ENCODE results near the gene CFH. TPM values are rescaled to one million over a fixed set of nuclear protein-coding genes. Genes with fewer than 3 reads are reported as not detected.
"Not testable (repeated sequence)": the region's sequence is repeated elsewhere in the genome, so short reads cannot be mapped to it uniquely, and the experiment has no call there.

CFH gene
- total and polyA plus RNA-seq, 8 donors, result 3.3 to 25.7 (median 7.4) TPM

DNA sequence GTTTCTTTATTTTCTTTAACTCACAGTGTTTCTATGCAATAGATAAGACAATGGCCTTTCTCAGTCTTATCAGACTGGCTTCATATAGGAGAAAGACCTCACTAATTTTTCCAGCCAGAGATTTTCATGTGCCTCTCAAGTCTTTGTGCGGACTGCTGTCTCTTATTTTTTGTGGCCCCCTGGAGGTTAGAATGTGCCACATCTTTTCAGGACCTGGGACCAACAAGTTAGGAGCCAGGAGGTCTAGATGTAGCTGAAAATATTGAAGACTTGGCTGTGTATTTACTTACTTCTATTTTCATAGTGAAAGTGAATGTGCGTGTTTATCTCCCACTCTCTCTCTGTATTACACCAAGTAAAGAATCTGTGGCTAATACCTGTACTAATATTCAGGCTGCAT lies 80.7 kb downstream of the CFH start:
- H3K4me1 ChIP-seq, result no peaks in the 10 kb centered on the region
- FAIRE-seq, result no peak
- intact Hi-C loops (cut with DNase I), result no loop called here
- H3K27ac ChIP-seq, result no peak overlapping the region
- no peaks in the 10 kb centered on the region for H3K9me3 ChIP-seq
- no peak overlapping the region for H3K4me3 ChIP-seq
- no peaks in the 10 kb centered on the region for H3K27me3 ChIP-seq
- TF ChIP-seq, protein P1, sequence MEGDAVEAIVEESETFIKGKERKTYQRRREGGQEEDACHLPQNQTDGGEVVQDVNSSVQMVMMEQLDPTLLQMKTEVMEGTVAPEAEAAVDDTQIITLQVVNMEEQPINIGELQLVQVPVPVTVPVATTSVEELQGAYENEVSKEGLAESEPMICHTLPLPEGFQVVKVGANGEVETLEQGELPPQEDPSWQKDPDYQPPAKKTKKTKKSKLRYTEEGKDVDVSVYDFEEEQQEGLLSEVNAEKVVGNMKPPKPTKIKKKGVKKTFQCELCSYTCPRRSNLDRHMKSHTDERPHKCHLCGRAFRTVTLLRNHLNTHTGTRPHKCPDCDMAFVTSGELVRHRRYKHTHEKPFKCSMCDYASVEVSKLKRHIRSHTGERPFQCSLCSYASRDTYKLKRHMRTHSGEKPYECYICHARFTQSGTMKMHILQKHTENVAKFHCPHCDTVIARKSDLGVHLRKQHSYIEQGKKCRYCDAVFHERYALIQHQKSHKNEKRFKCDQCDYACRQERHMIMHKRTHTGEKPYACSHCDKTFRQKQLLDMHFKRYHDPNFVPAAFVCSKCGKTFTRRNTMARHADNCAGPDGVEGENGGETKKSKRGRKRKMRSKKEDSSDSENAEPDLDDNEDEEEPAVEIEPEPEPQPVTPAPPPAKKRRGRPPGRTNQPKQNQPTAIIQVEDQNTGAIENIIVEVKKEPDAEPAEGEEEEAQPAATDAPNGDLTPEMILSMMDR (IDR thresholded peaks at IDR 0.05), result peak in 1 of 4 donors; percentile 3
- no peak for ATAC-seq
- no peak for DNase-seq
- 70 to 83% methylated on average over 2 of the region's 2 CpGs for WGBS, 2 donors
- no peaks in the 10 kb centered on the region for H3K36me3 ChIP-seq

DNA sequence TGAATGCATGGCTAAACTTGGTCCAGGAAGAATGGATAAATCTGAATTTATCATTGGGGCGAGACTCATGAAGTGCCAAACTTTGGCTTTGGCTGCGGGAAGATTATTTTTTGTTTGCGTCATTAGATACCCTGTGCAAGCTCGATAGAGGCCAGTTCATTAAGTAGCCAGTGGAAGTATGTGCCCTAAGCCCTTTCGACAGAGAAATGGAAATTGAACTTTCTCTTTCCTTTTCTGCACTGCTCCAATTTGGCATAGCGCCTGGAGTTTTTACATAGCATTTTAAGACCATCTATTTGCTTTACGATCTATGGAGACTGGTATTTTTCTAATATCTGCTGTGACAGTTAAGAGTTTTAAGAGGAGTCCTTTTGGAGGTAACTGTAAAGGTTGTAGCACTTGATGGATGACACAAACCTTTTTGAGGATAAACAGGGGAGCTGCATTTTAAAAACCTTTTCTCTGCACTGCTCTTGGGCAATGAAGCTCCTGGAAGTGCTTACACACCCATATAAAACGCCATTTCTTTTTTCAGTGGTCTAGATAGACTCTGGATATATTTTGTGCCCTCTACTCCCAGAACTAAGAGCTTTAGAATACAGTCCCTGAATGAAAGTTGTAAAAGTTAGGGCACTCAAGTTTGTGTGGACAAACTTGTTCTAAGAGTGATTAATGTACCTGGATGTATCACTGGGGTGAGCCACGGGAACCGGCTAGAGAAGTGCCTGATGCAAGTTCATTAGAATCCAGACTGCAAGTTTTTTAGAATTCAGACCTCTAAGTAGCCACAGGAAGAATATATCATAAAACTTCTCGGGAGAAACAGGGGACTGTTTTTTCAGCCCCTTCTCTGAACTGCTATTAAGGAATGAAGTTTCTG lies 81.5 kb downstream of the CFH start:
- DNase-seq, result peak in 1 of 6 donors; percentile 1

DNA sequence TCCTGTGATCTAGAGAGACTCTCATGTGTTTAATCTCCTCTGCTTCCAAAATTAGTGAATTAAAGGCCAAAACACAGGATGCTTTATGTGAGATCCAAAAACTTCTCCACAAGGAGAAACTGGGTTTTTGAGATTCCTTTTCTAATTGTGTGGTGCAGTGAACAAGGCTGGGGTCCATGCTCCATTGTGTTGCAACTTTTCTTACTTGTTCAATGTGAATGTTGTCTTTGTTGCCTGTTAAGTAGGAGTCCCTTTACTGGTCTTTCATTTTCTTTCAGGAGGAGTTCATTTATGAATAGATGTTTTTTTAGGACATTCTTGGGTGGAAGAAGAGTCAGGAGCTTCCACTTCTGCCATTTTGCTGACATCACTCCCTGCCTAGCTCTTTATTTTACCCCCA lies 82.2 kb downstream of the CFH start:
- H3K27ac ChIP-seq, result no peak overlapping the region
- H3K4me1 ChIP-seq, result no peaks in the 10 kb centered on the region
- TF ChIP-seq, protein P1 (IDR thresholded peaks at IDR 0.05), result no peak
- intact Hi-C loops (cut with DNase I), result no loop called here
- FAIRE-seq (no peak), ATAC-seq (no peak), DNase-seq (no peak)
- H3K36me3 ChIP-seq, result no peaks in the 10 kb centered on the region
- no peaks in the 10 kb centered on the region for H3K27me3 ChIP-seq
- H3K4me3 ChIP-seq, result no peak overlapping the region
- H3K9me3 ChIP-seq, result no peaks in the 10 kb centered on the region

More for the DNA sequence above, 81.5 kb downstream of the CFH start:
- H3K27me3 ChIP-seq, result no peaks in the 10 kb centered on the region
- no peak for FAIRE-seq
- H3K4me3 ChIP-seq, result no peak overlapping the region
- H3K9me3 ChIP-seq, result no peaks in the 10 kb centered on the region
- H3K4me1 ChIP-seq, result no peaks in the 10 kb centered on the region
- TF ChIP-seq, protein P1 (IDR thresholded peaks at IDR 0.05), result peak in 1 of 4 donors; percentile 0
- intact Hi-C loops (cut with DNase I), result no loop called here
- no peak overlapping the region for H3K27ac ChIP-seq
- no peaks in the 10 kb centered on the region for H3K36me3 ChIP-seq
- 51 to 60% methylated on average over 11 of the region's 11 CpGs for WGBS, 2 donors
- no peak for ATAC-seq

DNA sequence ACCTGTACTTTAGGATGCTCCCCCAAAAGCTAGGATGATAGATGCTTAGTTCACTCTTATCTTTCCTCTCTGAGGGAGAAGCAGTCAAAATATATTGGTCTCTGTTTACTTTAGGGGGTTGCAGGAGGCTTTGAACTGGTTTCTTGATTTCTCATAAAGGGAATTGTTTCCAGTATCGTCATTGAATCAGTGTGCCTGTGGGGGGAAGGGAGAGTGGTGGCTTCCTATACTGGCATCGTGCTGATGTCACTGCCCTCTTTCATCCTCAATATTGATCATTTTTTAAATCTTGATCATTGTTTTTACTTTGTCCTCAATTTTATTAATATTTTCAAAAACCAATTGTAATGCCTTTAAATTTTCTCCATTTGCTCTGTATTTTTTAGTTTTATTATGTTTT lies 82.6 kb downstream of the CFH start:
- Histone ChIP-seq H3K36me3 (no peaks in the 10 kb centered on the region), H3K27me3 (no peaks in the 10 kb centered on the region), H3K9me3 (no peaks in the 10 kb centered on the region), H3K4me1 (no peaks in the 10 kb centered on the region), H3K27ac (no peak overlapping the region), H3K4me3 (no peak overlapping the region)
- FAIRE-seq, result no peak
- no peak for ATAC-seq
- no peak for DNase-seq
- intact Hi-C loops (cut with DNase I), result no loop called here
- TF ChIP-seq, protein P1 (IDR thresholded peaks at IDR 0.05), result no peak
- 47 to 62% methylated on average over 2 of the region's 2 CpGs for WGBS, 2 donors

DNA sequence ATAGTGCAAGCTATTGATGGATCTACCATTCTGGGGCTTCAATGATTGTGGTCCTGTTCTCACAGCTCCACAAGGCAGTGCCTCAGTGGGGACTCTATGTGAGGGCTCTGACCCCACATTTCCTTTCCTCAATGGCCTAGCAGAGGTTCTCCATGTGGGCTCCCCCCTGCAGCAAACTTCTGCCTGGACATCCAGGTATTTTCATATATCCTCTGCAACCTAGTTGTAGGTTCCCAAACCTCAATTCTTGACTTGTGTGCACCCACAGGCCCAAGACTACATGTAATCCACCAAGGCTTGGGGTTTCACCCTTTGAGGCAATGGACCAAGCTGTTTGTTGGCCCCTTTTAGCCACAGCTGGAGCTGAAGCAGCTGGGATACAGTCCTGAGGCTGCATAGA lies 86.9 kb downstream of the CFH start:
- no peak for DNase-seq
- no peaks in the 10 kb centered on the region for H3K36me3 ChIP-seq
- TF ChIP-seq, protein P1 (IDR thresholded peaks at IDR 0.05), result no peak
- intact Hi-C loops (cut with DNase I), result no loop called here
- H3K27me3 ChIP-seq, result no peaks in the 10 kb centered on the region
- H3K27ac ChIP-seq, result no peak overlapping the region
- no peak for FAIRE-seq
- H3K4me3 ChIP-seq, result no peak overlapping the region
- no peaks in the 10 kb centered on the region for H3K9me3 ChIP-seq
- ATAC-seq, result no peak
- no peaks in the 10 kb centered on the region for H3K4me1 ChIP-seq

DNA sequence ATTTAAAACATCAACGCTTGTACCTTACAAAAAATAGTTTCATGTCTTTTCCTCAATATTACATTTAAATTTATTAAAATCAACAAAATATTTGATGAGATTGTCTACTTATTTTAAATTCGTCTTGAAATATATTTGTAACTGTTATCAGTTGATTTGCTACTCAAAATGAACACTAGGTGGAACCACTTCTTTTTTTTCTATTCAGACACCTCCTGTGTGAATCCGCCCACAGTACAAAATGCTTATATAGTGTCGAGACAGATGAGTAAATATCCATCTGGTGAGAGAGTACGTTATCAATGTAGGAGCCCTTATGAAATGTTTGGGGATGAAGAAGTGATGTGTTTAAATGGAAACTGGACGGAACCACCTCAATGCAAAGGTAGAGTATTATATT lies 91.4 kb downstream of the CFH start:
- H3K36me3 ChIP-seq; DNase-seq; H3K4me3 ChIP-seq; H3K9me3 ChIP-seq; H3K27ac ChIP-seq; H3K27me3 ChIP-seq; ATAC-seq; intact Hi-C loops (cut with DNase I); H3K4me1 ChIP-seq: not testable (repeated sequence)
- FAIRE-seq, result peak; percentile 80
- 17 to 24% methylated on average over 6 of the region's 6 CpGs for WGBS, 2 donors

DNA sequence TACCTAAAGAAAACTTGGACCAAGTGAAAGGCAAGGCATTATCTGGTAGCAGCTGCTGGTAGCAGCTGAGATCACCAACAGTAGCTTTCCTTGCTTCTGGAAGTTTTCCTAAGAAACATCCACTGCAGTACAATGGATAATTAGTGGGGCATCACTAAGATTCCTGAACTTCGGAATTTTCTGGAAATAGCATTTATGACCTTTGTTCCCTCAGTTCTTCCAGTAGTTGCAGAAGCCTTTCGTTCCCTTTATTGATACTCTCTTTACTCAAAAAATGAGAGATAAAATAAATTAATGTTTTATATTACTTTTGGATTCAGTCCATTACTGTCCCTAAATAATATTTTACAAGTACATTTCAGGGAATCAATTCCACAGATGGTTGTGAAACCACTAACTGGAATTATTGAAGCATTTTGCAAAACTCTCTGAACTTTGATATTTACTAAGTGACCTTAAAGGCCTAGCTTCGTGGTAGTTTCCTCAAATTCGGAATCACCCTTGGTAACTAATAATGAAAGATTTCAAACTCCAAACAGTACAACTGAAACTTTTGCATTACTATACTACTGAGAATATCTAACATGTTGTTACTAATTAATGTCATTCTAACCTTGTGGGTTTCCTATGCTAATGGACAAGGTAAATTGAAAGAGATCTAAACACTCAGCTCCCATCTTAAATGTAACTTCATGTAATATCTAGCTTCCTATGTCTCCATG lies 113.3 kb downstream of the CFH start:
- WGBS, 2 donors, result 37 to 50% methylated on average over 4 of the region's 4 CpGs
- FAIRE-seq; H3K9me3 ChIP-seq; H3K27me3 ChIP-seq; ATAC-seq; H3K4me1 ChIP-seq; DNase-seq; H3K4me3 ChIP-seq; intact Hi-C loops (cut with DNase I); H3K27ac ChIP-seq; H3K36me3 ChIP-seq: not testable (repeated sequence)
